ENCODE measurements around the gene TCOF1. TPM values are rescaled to one million over a fixed set of nuclear protein-coding genes. Genes with fewer than 3 reads are reported as not detected.

The TCOF1 gene
- total and polyA plus RNA-seq, 2 donors (not counting 1 experiment from before 2014, with no cell fraction given): 30.9 to 62.4 TPM

DNA sequence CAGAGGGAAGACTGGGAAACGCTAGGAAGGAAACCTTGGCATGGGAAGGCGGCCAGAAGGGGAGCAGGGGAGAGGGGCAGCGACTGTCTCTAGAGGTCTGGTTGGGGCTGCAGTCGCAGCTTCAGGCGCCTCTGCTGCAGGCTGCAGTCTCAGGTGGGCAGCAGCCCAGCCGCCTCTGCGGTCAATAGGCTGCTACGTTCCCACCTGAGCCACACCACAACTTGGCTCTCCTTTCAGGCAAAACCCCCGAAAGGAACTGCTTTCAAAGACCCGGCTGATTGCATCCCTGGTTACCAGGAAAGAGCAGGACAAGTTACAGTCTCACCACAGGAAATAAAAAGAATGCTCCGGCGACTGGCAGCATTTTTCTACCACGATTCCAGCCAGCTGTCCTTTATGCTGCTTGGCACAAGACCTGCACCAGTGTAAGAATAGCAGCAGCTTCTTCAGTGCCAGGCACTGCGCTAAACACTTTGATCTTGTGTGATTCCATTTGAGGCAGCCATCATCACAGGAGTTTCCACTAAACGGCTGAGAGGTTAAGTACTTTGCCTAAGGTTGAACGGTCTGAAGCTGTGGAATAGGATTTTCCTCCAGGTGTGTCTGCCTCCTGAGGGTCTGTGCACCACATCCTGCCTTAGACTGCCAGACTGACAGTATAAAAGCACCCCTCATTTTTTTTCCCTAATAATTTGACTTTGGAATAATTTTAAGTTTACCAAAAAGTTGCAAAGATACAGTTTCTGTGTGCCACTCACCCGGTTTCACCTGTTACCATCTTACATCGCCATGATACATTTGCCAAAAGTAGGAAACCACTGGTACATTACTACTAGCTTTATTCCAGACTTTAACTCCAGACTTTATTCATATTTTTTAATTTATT lies 84.6 kb downstream of the TCOF1 start:
- no peaks in the 10 kb centered on the region for H3K9me3 Mint-ChIP-seq (ENCODE audit: insufficient read depth)
- no peak for TF ChIP-seq EZH2 (IDR thresholded peaks at IDR 0.05; ENCODE audit: borderline replicate concordance, insufficient read depth, low read depth, low read length, poor library complexity, severe bottlenecking)
- TF ChIP-seq, protein P1, sequence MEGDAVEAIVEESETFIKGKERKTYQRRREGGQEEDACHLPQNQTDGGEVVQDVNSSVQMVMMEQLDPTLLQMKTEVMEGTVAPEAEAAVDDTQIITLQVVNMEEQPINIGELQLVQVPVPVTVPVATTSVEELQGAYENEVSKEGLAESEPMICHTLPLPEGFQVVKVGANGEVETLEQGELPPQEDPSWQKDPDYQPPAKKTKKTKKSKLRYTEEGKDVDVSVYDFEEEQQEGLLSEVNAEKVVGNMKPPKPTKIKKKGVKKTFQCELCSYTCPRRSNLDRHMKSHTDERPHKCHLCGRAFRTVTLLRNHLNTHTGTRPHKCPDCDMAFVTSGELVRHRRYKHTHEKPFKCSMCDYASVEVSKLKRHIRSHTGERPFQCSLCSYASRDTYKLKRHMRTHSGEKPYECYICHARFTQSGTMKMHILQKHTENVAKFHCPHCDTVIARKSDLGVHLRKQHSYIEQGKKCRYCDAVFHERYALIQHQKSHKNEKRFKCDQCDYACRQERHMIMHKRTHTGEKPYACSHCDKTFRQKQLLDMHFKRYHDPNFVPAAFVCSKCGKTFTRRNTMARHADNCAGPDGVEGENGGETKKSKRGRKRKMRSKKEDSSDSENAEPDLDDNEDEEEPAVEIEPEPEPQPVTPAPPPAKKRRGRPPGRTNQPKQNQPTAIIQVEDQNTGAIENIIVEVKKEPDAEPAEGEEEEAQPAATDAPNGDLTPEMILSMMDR (IDR thresholded peaks at IDR 0.05): no peak
- H3K27me3 Mint-ChIP-seq: no peaks in the 10 kb centered on the region
- no peak overlapping the region for H3K27ac ChIP-seq (ENCODE audit: low read length in 2 of 2)
- ChIA-PET CTCF (no interaction called here), POLR2A (interaction anchor here (0.6 kb wide), 1 partner anchor 45 kb away, joined by 5 read pairs; no protein-coding TSS in a partner anchor)
- H3K4me1 ChIP-seq (ENCODE audit: control insufficient read depth in 2 of 2, insufficient read depth in 2 of 2, low read length in 2 of 2): no peaks in the 10 kb centered on the region
- H3K27ac Mint-ChIP-seq: peak overlapping the region; percentile 55
- intact Hi-C loops (cut with micrococcal nuclease): no loop called here
- no peak overlapping the region for H2AFZ ChIP-seq (ENCODE audit: insufficient read depth, low read depth, low read length, poor library complexity, severe bottlenecking)
- no peak overlapping the region for H3K4me3 ChIP-seq (ENCODE audit: control extremely low read depth in 1 of 5, extremely low read depth in 1 of 5, insufficient read depth in 1 of 5, low read depth in 2 of 5, low read length in 4 of 5)
- DNase-seq: no peak
- H3K4me3 Mint-ChIP-seq: no peak overlapping the region
- no peak overlapping the region for H3K4me2 ChIP-seq (replicated peaks; ENCODE audit: low read depth, low read length, poor library complexity, severe bottlenecking)
- 69% methylated on average over 14 of the region's 18 CpGs for WGBS (ENCODE audit: insufficient coverage)
- H4K20me1 ChIP-seq (ENCODE audit: control insufficient read depth, insufficient read depth, low read length, poor library complexity, severe bottlenecking): peaks cover 30% of the 10 kb centered on the region
- no peaks in the 10 kb centered on the region for H3K27me3 ChIP-seq (replicated peaks in 1 of 4; ENCODE audit: control extremely low read depth in 1 of 4, control insufficient read depth in 3 of 4, insufficient read depth in 4 of 4, low read length in 3 of 4)
- ATAC-seq (ENCODE audit: low read depth): no peak
- H3K9ac ChIP-seq (ENCODE audit: low read length): no peak overlapping the region
- H3K9me3 ChIP-seq (ENCODE audit: control extremely low read depth in 1 of 3, control insufficient read depth in 2 of 3, insufficient read depth in 1 of 3, low read length in 2 of 3): no peaks in the 10 kb centered on the region
- peaks cover 2 to 42% of the 10 kb centered on the region in 2 experiments for H3K36me3 ChIP-seq (replicated peaks in 1 of 2; ENCODE audit: control extremely low read depth in 1 of 2, control insufficient read depth in 1 of 2, extremely low read depth in 1 of 2, insufficient read depth in 2 of 2, low read length in 1 of 2)
- peaks cover 9% of the 10 kb centered on the region for H3K4me1 Mint-ChIP-seq
- H3K79me2 ChIP-seq (ENCODE audit: control insufficient read depth, insufficient read depth, low read length): peaks cover 8% of the 10 kb centered on the region

DNA sequence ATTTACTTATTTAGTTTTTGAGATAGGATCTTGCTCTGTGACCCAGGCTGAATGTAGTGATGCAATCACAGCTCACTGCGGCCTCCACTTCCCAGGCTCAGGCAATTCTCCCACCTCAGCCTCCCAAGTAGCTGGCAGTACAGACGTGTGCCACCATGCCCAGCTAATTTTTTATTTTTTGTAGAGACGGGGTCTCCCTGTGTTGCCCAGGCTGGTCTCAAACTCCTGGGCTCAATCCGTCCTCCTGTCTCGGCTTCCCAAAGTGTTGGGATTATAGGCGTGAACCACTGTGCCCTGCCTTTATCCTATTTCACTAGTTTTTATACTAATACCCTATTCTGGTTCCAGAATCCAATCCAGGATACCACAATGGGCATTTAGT lies 85.2 kb downstream of the TCOF1 start:
- Mint-ChIP-seq H3K27ac (no peak overlapping the region), H3K4me3 (no peak overlapping the region), H3K9me3 (ENCODE audit: insufficient read depth) (no peaks in the 10 kb centered on the region), H3K4me1 (peaks cover 12% of the 10 kb centered on the region), H3K27me3 (no peaks in the 10 kb centered on the region)
- Histone ChIP-seq H3K9me3 (ENCODE audit: control extremely low read depth in 1 of 3, control insufficient read depth in 2 of 3, insufficient read depth in 1 of 3, low read length in 2 of 3) (no peaks in the 10 kb centered on the region), H3K9ac (ENCODE audit: low read length) (no peak overlapping the region), H4K20me1 (ENCODE audit: control insufficient read depth, insufficient read depth, low read length, poor library complexity, severe bottlenecking) (peaks cover 37% of the 10 kb centered on the region), H3K79me2 (ENCODE audit: control insufficient read depth, insufficient read depth, low read length) (peaks cover 14% of the 10 kb centered on the region), H3K4me2 (replicated peaks; ENCODE audit: low read depth, low read length, poor library complexity, severe bottlenecking) (no peak overlapping the region), H2AFZ (ENCODE audit: insufficient read depth, low read depth, low read length, poor library complexity, severe bottlenecking) (no peak overlapping the region), H3K4me3 (ENCODE audit: control extremely low read depth in 1 of 5, extremely low read depth in 1 of 5, insufficient read depth in 1 of 5, low read depth in 2 of 5, low read length in 4 of 5) (no peak overlapping the region), H3K4me1 (ENCODE audit: control insufficient read depth in 2 of 2, insufficient read depth in 2 of 2, low read length in 2 of 2) (peaks cover 2 to 4% of the 10 kb centered on the region in 2 donors), H3K27me3 (replicated peaks in 1 of 4; ENCODE audit: control extremely low read depth in 1 of 4, control insufficient read depth in 3 of 4, insufficient read depth in 4 of 4, low read length in 3 of 4) (no peaks in the 10 kb centered on the region), H3K27ac (ENCODE audit: low read length in 2 of 2) (no peak overlapping the region), H3K36me3 (replicated peaks in 1 of 2; ENCODE audit: control extremely low read depth in 1 of 2, control insufficient read depth in 1 of 2, extremely low read depth in 1 of 2, insufficient read depth in 2 of 2, low read length in 1 of 2) (peaks cover 2 to 48% of the 10 kb centered on the region in 2 experiments)
- DNase-seq (no peak), ATAC-seq (ENCODE audit: low read depth) (no peak)
- intact Hi-C loops (cut with micrococcal nuclease): no loop called here
- POLR2A ChIA-PET: interaction anchor here (0.6 kb wide), 1 partner anchor 44 kb away, joined by 5 read pairs; no protein-coding TSS in a partner anchor
- WGBS (ENCODE audit: insufficient coverage): 85% methylated on average over 4 of the region's 6 CpGs
- CTCF ChIA-PET: interaction anchor here (1.4 kb wide), 1 partner anchor 25 kb away, joined by 3 read pairs; no protein-coding TSS in a partner anchor
- TF ChIP-seq EZH2 (IDR thresholded peaks at IDR 0.05; ENCODE audit: borderline replicate concordance, insufficient read depth, low read depth, low read length, poor library complexity, severe bottlenecking): no peak
- TF ChIP-seq, protein P1 (IDR thresholded peaks at IDR 0.05): no peak
